NCI-H82 (cell line): ENCODE data around the gene GPR143.
A peak's percentile ranks its signal among the peaks of the same experiment; 100 is the strongest.
"Not testable (repeated sequence)": the region's sequence is repeated elsewhere in the genome, so short reads cannot be mapped to it uniquely, and the experiment has no call there.

ENCODE experiments used
- DNase-seq: peaks from one replicate; lab custom pipeline; 2025; lab: John Stamatoyannopoulos, UW

GPR143 gene

GRCh38 chrX:9765737-9766097 lies at the start of gene GPR143:
GPR143 (minus strand) TSS chrX:9765847; CDS start chrX:9765817, 30 bp downstream.
- no peak for DNase-seq

- not testable (repeated sequence) for DNase-seq
These were observed 45.4 kb upstream of the GPR143 start for GRCh38 chrX:9811086-9811485.

DNA sequence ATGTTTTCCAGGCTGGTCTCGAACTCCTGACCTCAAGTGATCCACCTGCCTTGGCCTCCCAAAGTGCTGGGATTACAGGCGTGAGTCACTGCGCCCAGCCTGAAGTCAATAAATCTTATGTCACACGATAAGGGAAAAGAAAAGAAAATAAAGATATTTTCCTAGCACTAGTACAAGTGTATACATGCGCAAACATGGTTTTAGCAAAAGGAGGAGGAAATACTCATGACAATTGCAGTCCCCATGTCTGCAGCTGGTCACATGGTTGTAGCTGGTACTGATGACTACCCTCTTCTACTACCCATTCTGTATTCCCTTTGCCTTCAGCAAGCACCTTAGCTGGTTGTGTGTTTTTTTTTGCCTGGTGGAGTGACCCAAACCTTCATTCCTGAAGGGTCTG lies 44.2 kb upstream of the GPR143 start:
- DNase-seq: not testable (repeated sequence)

DNA sequence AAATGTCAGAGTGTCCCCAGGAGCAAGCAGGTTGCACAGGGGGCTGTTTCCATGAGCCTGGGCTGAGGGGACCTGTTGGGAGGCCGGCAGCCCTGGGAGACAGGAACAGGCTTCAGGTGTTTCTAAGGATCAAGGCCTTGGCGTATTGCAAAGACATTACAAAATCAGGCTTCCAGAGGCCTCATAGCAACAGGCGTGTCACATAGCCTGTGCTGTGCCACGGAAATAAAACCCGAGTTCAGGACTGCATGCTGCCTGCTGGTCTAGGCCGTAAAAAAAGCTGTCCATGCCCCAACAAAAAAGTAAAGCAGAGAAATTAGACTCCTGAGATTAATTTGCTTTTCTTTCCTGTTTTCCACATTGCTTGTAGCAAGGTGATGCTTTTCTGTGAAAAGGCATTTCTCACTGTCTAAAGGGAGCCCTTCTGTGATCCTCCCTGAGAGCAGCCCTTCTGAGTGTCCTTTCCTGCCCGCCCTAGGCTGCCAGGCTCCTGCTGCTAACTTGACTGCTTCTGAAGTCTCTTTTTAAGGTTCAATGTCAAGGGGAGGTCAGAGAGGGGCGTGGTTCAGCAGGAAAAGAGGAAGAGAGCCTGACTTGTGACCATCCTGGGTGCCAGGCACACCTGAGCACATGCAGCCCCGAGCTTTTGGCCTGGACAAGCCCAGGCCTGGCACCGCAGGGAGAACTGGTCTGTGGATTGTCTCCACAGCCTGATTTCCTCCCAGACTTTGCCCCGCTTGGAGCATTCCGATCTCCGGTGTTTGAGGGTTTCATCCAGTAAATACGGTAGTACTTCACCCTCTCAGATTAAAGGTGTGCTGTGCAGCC lies 41.9 kb upstream of the GPR143 start:
- DNase-seq: no peak

- DNase-seq: no peak
These were observed 40.3 kb upstream of the GPR143 start for GRCh38 chrX:9805956-9806355.

DNA sequence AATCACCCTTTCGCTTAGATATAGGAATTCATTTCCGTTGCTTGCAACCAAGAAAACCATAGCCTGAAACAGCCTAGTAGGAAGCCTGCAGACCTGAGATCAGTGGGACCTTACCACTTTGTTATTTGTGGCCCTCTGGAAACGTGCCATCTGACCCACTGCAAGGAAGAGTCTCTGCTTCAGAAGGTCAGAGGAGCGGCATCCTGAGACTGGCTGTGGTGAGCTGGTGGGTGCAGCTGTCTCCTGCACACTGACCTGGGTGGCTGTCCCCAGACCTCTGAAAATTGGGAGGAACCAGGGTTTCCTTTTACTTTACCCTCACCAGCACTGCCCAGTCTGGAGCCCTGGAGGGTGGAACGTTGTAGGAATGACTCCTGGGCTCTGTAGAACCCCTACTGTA lies 38.8 kb upstream of the GPR143 start:
- DNase-seq: no peak

- DNase-seq: no peak
These were observed 37.1 kb upstream of the GPR143 start for GRCh38 chrX:9802737-9803136.

- no peak for DNase-seq
These were observed 32.0 kb upstream of the GPR143 start for GRCh38 chrX:9797384-9798360.

GRCh38 chrX:9794495-9794894 lies 28.8 kb upstream of the GPR143 start:
- no peak for DNase-seq

DNA sequence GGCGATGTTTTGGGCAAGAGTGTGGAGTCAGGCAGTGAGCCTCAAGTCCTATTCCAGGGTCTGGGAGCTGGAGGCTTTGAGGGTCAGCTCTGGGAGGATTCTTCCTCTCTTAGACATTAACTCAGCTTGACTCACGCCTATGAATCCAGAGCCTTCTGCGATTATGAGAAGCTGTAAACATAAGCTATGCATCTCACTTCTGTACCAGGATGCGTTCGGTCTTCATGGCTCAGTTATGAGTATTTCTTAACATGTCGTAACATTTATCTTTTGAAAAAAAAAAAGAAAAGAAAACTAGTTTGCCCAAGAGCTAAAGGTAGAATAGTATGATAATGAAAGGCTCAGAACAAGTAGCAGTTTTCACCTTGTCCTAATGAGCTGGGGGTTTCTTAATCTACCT lies 25.2 kb upstream of the GPR143 start:
- no peak for DNase-seq

GRCh38 chrX:9789555-9789954 lies 23.9 kb upstream of the GPR143 start:
- no peak for DNase-seq

- no peak for DNase-seq
These were observed 23.3 kb upstream of the GPR143 start for GRCh38 chrX:9788911-9789310.

- DNase-seq: peak; percentile 15
These were observed 21.4 kb upstream of the GPR143 start for GRCh38 chrX:9786798-9787635.

- DNase-seq: peak; percentile 11
These were observed 20.5 kb upstream of the GPR143 start, which contains the start of gene SHROOM2 for GRCh38 chrX:9785944-9786797. SHROOM2 (plus strand) TSS chrX:9786429; CDS start chrX:9786546, 117 bp downstream.

DNA sequence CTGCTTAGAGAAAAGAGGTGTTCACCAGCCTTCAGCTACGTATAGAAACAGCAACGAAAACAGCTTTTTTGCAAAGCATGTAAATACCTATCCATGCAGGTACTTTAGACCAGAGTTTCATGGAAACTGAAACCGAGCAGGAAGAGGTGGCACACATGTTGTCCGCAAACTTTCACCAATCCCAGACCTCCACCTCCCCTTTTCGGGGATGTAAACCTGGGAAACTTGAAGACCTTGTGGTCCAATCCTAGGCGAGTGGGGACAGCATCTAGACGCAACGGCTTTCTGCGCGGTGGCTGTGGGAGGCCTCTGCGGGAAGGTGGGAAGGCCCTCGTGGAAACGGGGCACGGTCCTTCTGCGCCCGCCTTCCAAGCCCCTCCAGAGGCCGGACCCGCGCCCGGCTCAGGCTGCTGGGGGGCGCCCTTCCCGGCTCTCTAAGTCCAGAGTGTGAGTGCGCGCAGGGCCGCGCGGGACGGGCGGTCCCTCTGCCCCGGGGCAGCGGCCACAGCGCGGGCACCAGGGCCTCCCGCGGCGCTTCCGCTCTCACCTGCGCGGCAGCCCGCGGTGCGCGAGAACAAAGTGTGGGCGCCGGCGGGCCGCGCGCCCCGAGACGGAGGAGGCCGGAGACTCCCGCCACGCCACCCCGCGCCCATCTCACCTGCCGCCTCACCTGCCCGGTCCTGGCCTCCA lies 19.8 kb upstream of the GPR143 start:
- no peak for DNase-seq

GRCh38 chrX:9784332-9784731 lies 18.7 kb upstream of the GPR143 start:
- DNase-seq: no peak

- DNase-seq: no peak
These were observed 16.3 kb upstream of the GPR143 start for GRCh38 chrX:9781941-9782340.

DNA sequence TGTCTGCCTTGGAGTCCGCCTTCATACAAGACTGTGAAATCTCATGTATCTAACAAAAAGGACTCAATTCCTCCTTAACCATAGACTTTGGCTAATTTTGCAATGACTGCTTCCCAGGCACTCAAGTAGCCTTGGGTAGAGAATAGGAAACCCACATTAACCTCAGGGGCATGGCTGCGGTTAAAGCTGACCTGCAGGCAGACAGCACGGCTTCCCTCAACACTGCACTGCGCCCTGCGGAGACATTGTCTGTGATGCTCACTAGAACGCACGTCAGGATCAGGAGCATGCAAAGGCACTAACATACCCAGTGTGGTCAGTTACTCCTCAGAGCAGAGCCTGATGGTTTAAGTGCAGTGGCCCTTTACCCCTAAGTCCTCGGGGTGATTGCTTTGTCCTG lies 10.3 kb upstream of the GPR143 start:
- DNase-seq: no peak

- DNase-seq: no peak
These were observed 7.3 kb upstream of the GPR143 start for GRCh38 chrX:9772943-9773342.

DNA sequence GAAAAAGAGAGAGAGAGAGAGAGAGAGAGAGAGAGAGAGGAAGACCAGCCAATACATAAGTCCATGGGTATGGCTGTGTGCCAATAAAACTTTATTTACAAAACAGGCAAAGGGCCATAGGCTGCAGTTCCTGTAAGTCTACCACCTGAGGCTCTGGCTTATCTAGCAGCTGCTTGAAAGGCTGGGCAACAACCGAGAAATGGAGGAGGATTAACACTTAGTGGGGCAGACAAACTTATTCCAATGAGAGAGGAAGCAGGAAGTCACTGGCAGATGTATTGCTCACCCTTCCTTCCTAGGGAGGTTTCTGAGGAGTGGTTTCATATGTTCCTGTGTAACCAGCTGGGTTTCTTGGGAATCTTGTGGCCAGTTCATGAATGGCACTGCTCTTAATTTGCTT lies 4.7 kb upstream of the GPR143 start:
- DNase-seq: peak; percentile 6
